HG03175 (cell line): ENCODE data around the gene RASAL2.
"Not testable (repeated sequence)": the region's sequence is repeated elsewhere in the genome, so short reads cannot be mapped to it uniquely, and the experiment has no call there.

Experiments
- ATAC-seq: cut with Tn5 transposase; IDR thresholded peaks from one replicate; pipeline ENCODE4 v1.9.1; 2021; ENCODE audit warnings: mild to moderate bottlenecking, moderate library complexity; ENCODE audit not compliant: unreplicated experiment

The RASAL2 gene

GRCh38 chr1:178368208-178368607, 274.3 kb downstream of the RASAL2 start:
- ATAC-seq: no peak

- no peak for ATAC-seq
These were observed 277.3 kb downstream of the RASAL2 start for GRCh38 chr1:178371235-178371634.

- no peak for ATAC-seq
These were observed 278.1 kb downstream of the RASAL2 start for GRCh38 chr1:178371933-178372388.

GRCh38 chr1:178374016-178374415, 280.1 kb downstream of the RASAL2 start:
- ATAC-seq: no peak

- ATAC-seq: peak; percentile 58
These were observed 282.1 kb downstream of the RASAL2 start for GRCh38 chr1:178376008-178376407.

- ATAC-seq: no peak
These were observed 285.9 kb downstream of the RASAL2 start for GRCh38 chr1:178379807-178380206.

GRCh38 chr1:178382372-178382771, 288.5 kb downstream of the RASAL2 start:
- no peak for ATAC-seq

GRCh38 chr1:178385662-178386061, 291.8 kb downstream of the RASAL2 start:
- no peak for ATAC-seq

- no peak for ATAC-seq
These were observed 294.7 kb downstream of the RASAL2 start for GRCh38 chr1:178388418-178389145.

GRCh38 chr1:178389441-178389840, 295.5 kb downstream of the RASAL2 start:
- ATAC-seq: no peak

GRCh38 chr1:178390280-178390679, 296.4 kb downstream of the RASAL2 start:
- ATAC-seq: not testable (repeated sequence)

GRCh38 chr1:178393370-178393769, 299.5 kb downstream of the RASAL2 start:
- ATAC-seq: no peak

GRCh38 chr1:178396789-178397188, 302.9 kb downstream of the RASAL2 start:
- ATAC-seq: no peak

- ATAC-seq: no peak
These were observed 303.8 kb downstream of the RASAL2 start for GRCh38 chr1:178397678-178398077.

- no peak for ATAC-seq
These were observed 305.3 kb downstream of the RASAL2 start for GRCh38 chr1:178399177-178399728.

- ATAC-seq: no peak
These were observed 311.2 kb downstream of the RASAL2 start for GRCh38 chr1:178405137-178405536.

GRCh38 chr1:178407215-178407614, 313.3 kb downstream of the RASAL2 start:
- ATAC-seq: no peak

- ATAC-seq: no peak
These were observed 313.8 kb downstream of the RASAL2 start for GRCh38 chr1:178407655-178408054.

GRCh38 chr1:178408871-178409270, 315.0 kb downstream of the RASAL2 start:
- ATAC-seq: no peak

- no peak for ATAC-seq
These were observed 315.6 kb downstream of the RASAL2 start for GRCh38 chr1:178409541-178409940.

GRCh38 chr1:178411756-178412399, 318.0 kb downstream of the RASAL2 start:
- peak; percentile 84 for ATAC-seq

GRCh38 chr1:178412400-178412770, 318.5 kb downstream of the RASAL2 start:
- ATAC-seq: peak; percentile 87
